GM12878 (cell line): Measurements from ENCODE around the gene SLC38A8. TPM values are rescaled to one million over a fixed set of nuclear protein-coding genes. Genes with fewer than 3 reads are reported as not detected.

Experiments
- ATAC-seq: fragments of 200-7000 bp; cut with Tn5 transposase; 3 replicates; pipeline ENCODE4 v1.9.1; 2020; ENCODE audit warnings: mild to moderate bottlenecking, moderate library complexity
- BruUV-seq: library from RNA; stranded (reverse); fragments of 400-500 nt; replicated peaks from 2 replicates; lab custom pipeline; 2021; lab: Mats Ljungman, UMichigan
- CTCF ChIA-PET: fragments of 300-600 bp; sonication (Branson Sonifier 250); formaldehyde crosslinking; extraction: SDS; loops from one replicate; lab custom pipeline; 2021; ENCODE audit warnings: inconsistent platforms; lab: Yijun Ruan, JAX
- POLR2A ChIA-PET: fragments of 350-600 bp; formaldehyde crosslinking; extraction: SDS; loops from one replicate; lab custom pipeline; 2021; ENCODE audit warnings: inconsistent platforms; lab: Charles Lee
- RAD21 ChIA-PET: fragments of 300-600 bp; sonication (Branson Sonifier 250); formaldehyde crosslinking; loops from one replicate; lab custom pipeline; 2023; ENCODE audit warnings: antibody characterized with exemption; ENCODE audit not compliant: unreplicated experiment; lab: Charles Lee
- SMC1A ChIA-PET: fragments of 300-600 bp; sonication (Branson Sonifier 250); formaldehyde crosslinking; loops from one replicate; lab custom pipeline; 2023; ENCODE audit not compliant: unreplicated experiment, uncharacterized antibody; lab: Charles Lee
- DNase-seq: peaks from one replicate; pipeline ENCODE4 v3.0.0-alpha.2; 2011; ENCODE audit warnings: low read depth, low spot score
- FAIRE-seq: peaks from 3 replicates; lab custom pipeline; 2011; peaks lifted over from hg19 to GRCh38; lab: Jason Lieb, UNC
- H2AFZ ChIP-seq: 2 replicates; pipeline ENCODE4 v1.6.0; 2011; ENCODE audit warnings: low read depth, low read length, control low read depth; ENCODE audit not compliant: control insufficient read depth
- H3K27ac ChIP-seq: 2 replicates; pipeline ENCODE4 v1.5.1; 2011; ENCODE audit warnings: control low read depth; ENCODE audit not compliant: control insufficient read depth, insufficient read depth
- H3K27me3 ChIP-seq, 2 experiments: replicated peaks in 1 of 2; 2 replicates each; pipeline versions ENCODE4 v1.6.0 to v1.6.1; 2011; ENCODE audit warnings: low read length in 1 of 2; ENCODE audit not compliant: control insufficient read depth in 2 of 2, insufficient read depth in 2 of 2
- H3K36me3 ChIP-seq, 2 experiments: 2 replicates each; pipeline ENCODE4 v1.5.1; 2011; ENCODE audit warnings: low read length in 1 of 2; ENCODE audit not compliant: control insufficient read depth in 2 of 2, insufficient read depth in 2 of 2
- H3K4me1 ChIP-seq: 2 replicates; pipeline ENCODE4 v1.6.1; 2011; ENCODE audit warnings: mild to moderate bottlenecking, low read length, moderate library complexity, mixed read lengths; ENCODE audit not compliant: control insufficient read depth, insufficient read depth
- H3K4me2 ChIP-seq: 2 replicates; pipeline ENCODE4 v1.6.0; 2011; ENCODE audit warnings: control low read depth; ENCODE audit not compliant: control insufficient read depth, insufficient read depth
- H3K4me3 ChIP-seq: fragments of 200-600 bp; sonication (generic); 2 replicates; pipeline ENCODE4 v1.5.1; 2016
- H3K79me2 ChIP-seq: 2 replicates; pipeline ENCODE4 v1.6.0; 2011; ENCODE audit warnings: low read length; ENCODE audit not compliant: control insufficient read depth, insufficient read depth
- H3K9ac ChIP-seq: 2 replicates; pipeline ENCODE4 v1.8.0; 2011; ENCODE audit warnings: low read length, control low read depth, mixed read lengths; ENCODE audit not compliant: control insufficient read depth, insufficient read depth
- H3K9me3 ChIP-seq: replicated peaks from 3 replicates; pipeline ENCODE4 v1.5.1; 2011; ENCODE audit warnings: mild to moderate bottlenecking, low read length; ENCODE audit not compliant: control insufficient read depth, insufficient read depth
- H4K20me1 ChIP-seq: 2 replicates; pipeline ENCODE4 v1.6.0; 2011; ENCODE audit not compliant: control insufficient read depth, insufficient read depth
- ASH2L ChIP-seq: fragments of 300-600, 200-600 bp; sonication (generic); IDR thresholded peaks from 2 replicates; pipeline ENCODE4 v1.6.1; 2017; ENCODE audit warnings: low read depth, mild to moderate bottlenecking, borderline replicate concordance
- MEF2A ChIP-seq: IDR thresholded peaks from 2 replicates; pipeline ENCODE4 v1.6.1; 2011; ENCODE audit warnings: low read depth, mild to moderate bottlenecking, low read length, moderate library complexity; ENCODE audit not compliant: insufficient read depth
- NR2C2 ChIP-seq: IDR thresholded peaks from 2 replicates; pipeline ENCODE4 v1.6.1; 2011; ENCODE audit warnings: borderline replicate concordance, low read depth; ENCODE audit not compliant: control insufficient read depth, insufficient read length
- TCF7 ChIP-seq: IDR thresholded peaks from 2 replicates; pipeline ENCODE4 v1.6.1; 2014; ENCODE audit warnings: antibody characterized with exemption, borderline replicate concordance
- YY1 ChIP-seq: IDR thresholded peaks from 2 replicates; pipeline ENCODE4 v1.6.1; 2011; ENCODE audit warnings: low read depth, mild to moderate bottlenecking, low read length
- WGBS: methylation state at CpG from one replicate; pipeline ENCODE4 v1.1.6; 2016; ENCODE audit warnings: low lambda C conversion rate; ENCODE audit not compliant: insufficient replicate concordance, insufficient coverage; ENCODE audit errors: missing lambda C conversion rate; 5-methylcytosine and 5-hydroxymethylcytosine counted together
- in situ Hi-C: fragments of 300-500 bp; cut with MboI; formaldehyde crosslinking; loops from 9 replicates; pipeline ENCODE4 v1.14.3; 2018; ENCODE audit warnings: mixed read lengths
- intact Hi-C: fragments of 100-400 bp; cut with micrococcal nuclease; formaldehyde crosslinking; loops from one replicate; pipeline ENCODE4 v1.14.2; 2022; ENCODE audit not compliant: unreplicated experiment
- polyA plus RNA-seq, 11 experiments: library from polyadenylated mRNA; depleted of rRNA in 4 of 11; unstranded in 6 of 11; stranded (reverse) in 5 of 11; fragments of >200 nt; fragmentation: Nextera tagmentation in 4 of 11; fragmentation: Illumina TruSeq in 1 of 11; extraction: Ambion mirVana in 4 of 11; extraction: Trizol in 1 of 11; gene quantifications; 1 replicate in 1 of 11; 2 replicates in 10 of 11; pipeline versions ENCODE4 v1.2.1 to v1.2.3, GENCODE V29; 2011 to 2016; ENCODE audit warnings: inconsistent platforms in 2 of 11, missing spikeins in 2 of 11, low read depth in 1 of 11
- total RNA-seq, 4 experiments: library from RNA; depleted of rRNA in 3 of 4; stranded (reverse); fragments of >200 nt in 3 of 4; fragmentation: Illumina TruSeq in 1 of 4; extraction: Trizol in 1 of 4; gene quantifications; 2 replicates each; pipeline versions ENCODE4 v1.2.1 to v1.2.3, GENCODE V29; 2013 to 2021
- TF ChIP-seq, protein P1 (sequence below): IDR thresholded peaks from 2 replicates; pipeline ENCODE4 v1.6.1; 2011; ENCODE audit warnings: borderline replicate concordance, low read depth, mild to moderate bottlenecking, moderate library complexity, mixed read lengths, low read length; ENCODE audit not compliant: insufficient read depth; ENCODE audit errors: extremely low read length

SLC38A8 gene
- total and polyA plus RNA-seq, 10 of the 15 experiments (the other 5 are each of a cell fraction or from before 2014, with no cell fraction given) = not detected

DNA sequence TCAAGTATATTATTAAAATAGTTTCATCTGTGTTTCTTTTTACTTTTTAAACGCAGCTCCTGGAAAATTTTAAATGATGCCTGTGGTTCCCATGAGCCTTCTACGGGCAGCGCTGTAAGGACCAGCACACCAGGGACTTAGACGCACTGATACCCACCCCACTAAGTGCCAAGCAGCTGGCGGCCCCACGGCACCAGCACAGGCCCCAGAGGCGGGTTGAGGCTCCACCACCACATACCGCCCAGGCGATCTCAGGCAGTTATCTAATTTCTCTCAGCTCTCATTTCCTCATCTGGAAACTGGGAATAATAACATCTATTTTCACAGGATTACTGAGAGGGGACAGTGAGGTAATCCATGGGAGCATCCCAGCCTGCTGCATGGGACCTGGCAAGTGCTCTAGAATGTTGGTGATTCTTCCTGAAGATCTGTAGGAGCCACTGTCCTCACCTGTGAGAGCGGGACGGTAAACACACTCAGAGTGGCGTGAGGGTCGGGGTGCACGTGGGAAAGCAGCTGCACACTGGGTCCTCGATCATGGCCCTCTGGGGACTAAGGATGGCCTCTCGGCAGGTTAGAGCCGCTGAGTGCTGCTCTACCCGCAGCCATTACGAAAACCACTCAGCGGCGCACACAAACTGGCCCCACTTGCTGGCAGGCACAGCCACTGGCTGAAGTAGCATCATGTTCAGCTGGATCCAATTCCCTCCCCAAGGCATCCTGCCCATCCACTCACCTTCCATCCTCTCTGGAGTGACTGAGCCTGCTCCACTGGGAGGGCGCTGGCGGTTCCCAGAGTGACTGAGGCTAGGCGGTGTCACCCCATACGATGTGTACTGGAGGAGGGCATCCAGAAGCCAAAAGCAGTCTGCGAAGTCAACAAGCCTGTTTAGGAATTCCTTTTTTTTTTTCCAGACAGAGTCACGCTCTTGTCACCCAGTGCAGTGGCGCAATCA lies 17.6 kb upstream of the SLC38A8 start:
- no peak overlapping the region for H3K27ac ChIP-seq
- ChIA-PET CTCF (interaction anchor here (1.3 to 2.0 kb wide), 5 partner anchors 16 to 134 kb away, joined by 3 to 7 read pairs (median 3); no protein-coding TSS in a partner anchor), POLR2A (no interaction called here), RAD21 (no interaction called here), SMC1A (interaction anchor here (1.9 kb wide), 1 partner anchor 9 kb away, joined by 5 read pairs; no protein-coding TSS in a partner anchor)
- in situ Hi-C loops (loop anchor here (5.0 kb wide), 2 partner anchors 103 to 233 kb away; no protein-coding TSS in a partner anchor), intact Hi-C loops (loop anchor here (5.0 kb wide), 1 partner anchor 233 kb away; no protein-coding TSS in a partner anchor)
- no peak for DNase-seq
- no peaks in the 10 kb centered on the region for H3K27me3 ChIP-seq
- WGBS = 95% methylated on average over 28 of the region's 28 CpGs
- no peak for FAIRE-seq
- peaks cover 26 to 31% of the 10 kb centered on the region in 2 experiments for H3K36me3 ChIP-seq
- H3K4me3 ChIP-seq = no peak overlapping the region
- H4K20me1 ChIP-seq = no peaks in the 10 kb centered on the region
- no peak overlapping the region for H3K4me2 ChIP-seq
- no peak overlapping the region for H3K9ac ChIP-seq
- TF ChIP-seq ASH2L (no peak), TCF7 (no peak), YY1 (no peak), NR2C2 (no peak), MEF2A (no peak)
- TF ChIP-seq, protein P1, sequence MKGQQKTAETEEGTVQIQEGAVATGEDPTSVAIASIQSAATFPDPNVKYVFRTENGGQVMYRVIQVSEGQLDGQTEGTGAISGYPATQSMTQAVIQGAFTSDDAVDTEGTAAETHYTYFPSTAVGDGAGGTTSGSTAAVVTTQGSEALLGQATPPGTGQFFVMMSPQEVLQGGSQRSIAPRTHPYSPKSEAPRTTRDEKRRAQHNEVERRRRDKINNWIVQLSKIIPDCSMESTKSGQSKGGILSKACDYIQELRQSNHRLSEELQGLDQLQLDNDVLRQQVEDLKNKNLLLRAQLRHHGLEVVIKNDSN = no peak
- no TSS peak for BruUV-seq
- ATAC-seq = no peak
- no peaks in the 10 kb centered on the region for H3K79me2 ChIP-seq
- H3K4me1 ChIP-seq = no peaks in the 10 kb centered on the region
- no peak overlapping the region for H2AFZ ChIP-seq
- no peaks in the 10 kb centered on the region for H3K9me3 ChIP-seq
